GM12864 (cell line): ENCODE data around the gene ZNF385D.

Experiments
- DNase-seq: peaks from one replicate; pipeline ENCODE4 v3.0.0-alpha.2; 2011; ENCODE audit warnings: low read depth
- H3K4me3 ChIP-seq: 2 replicates; pipeline ENCODE4 v1.5.1; 2011; ENCODE audit warnings: mild to moderate bottlenecking, low read depth, low read length, control low read depth
- TF ChIP-seq, protein P1 (sequence below): IDR thresholded peaks from 2 replicates; pipeline ENCODE4 v1.5.1; 2011; ENCODE audit warnings: low read depth, mild to moderate bottlenecking, moderate library complexity, low read length, control low read depth, inconsistent platforms; ENCODE audit errors: missing control alignments

Gene ZNF385D

GRCh38 chr3:21409401-21409800 lies 341.6 kb downstream of the ZNF385D start:
- H3K4me3 ChIP-seq = no peak overlapping the region
- DNase-seq = no peak
- TF ChIP-seq, protein P1, sequence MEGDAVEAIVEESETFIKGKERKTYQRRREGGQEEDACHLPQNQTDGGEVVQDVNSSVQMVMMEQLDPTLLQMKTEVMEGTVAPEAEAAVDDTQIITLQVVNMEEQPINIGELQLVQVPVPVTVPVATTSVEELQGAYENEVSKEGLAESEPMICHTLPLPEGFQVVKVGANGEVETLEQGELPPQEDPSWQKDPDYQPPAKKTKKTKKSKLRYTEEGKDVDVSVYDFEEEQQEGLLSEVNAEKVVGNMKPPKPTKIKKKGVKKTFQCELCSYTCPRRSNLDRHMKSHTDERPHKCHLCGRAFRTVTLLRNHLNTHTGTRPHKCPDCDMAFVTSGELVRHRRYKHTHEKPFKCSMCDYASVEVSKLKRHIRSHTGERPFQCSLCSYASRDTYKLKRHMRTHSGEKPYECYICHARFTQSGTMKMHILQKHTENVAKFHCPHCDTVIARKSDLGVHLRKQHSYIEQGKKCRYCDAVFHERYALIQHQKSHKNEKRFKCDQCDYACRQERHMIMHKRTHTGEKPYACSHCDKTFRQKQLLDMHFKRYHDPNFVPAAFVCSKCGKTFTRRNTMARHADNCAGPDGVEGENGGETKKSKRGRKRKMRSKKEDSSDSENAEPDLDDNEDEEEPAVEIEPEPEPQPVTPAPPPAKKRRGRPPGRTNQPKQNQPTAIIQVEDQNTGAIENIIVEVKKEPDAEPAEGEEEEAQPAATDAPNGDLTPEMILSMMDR = no peak

DNA sequence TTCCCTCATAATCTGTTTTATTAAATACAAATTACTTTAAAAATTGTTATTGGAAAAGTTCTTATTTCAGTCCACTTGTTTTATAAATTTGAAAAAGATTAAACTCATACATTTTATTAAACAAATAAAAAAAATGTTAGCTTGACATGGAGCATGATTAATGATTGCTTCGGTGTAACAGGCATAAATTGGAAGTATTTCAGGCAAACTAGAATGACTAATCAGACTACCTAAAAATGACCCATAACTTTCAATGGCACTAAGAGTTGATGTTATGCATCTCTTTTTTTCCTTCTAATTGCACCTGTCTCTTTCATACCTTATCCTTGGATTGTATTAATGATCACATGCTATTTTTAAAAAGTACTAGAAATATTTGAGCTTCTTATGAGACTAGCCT lies 343.3 kb downstream of the ZNF385D start:
- TF ChIP-seq, protein P1 = no peak
- H3K4me3 ChIP-seq = no peak overlapping the region
- DNase-seq = no peak

GRCh38 chr3:21405671-21406667 lies 345.0 kb downstream of the ZNF385D start:
- no peak overlapping the region for H3K4me3 ChIP-seq
- TF ChIP-seq, protein P1 = no peak
- no peak for DNase-seq

- TF ChIP-seq, protein P1 = no peak
- DNase-seq = no peak
- H3K4me3 ChIP-seq = no peak overlapping the region
Measured at GRCh38 chr3:21398461-21398860, 352.5 kb downstream of the ZNF385D start.

- H3K4me3 ChIP-seq = no peak overlapping the region
- no peak for DNase-seq
- TF ChIP-seq, protein P1 = no peak
Measured at GRCh38 chr3:21393683-21394311, 357.2 kb downstream of the ZNF385D start.

DNA sequence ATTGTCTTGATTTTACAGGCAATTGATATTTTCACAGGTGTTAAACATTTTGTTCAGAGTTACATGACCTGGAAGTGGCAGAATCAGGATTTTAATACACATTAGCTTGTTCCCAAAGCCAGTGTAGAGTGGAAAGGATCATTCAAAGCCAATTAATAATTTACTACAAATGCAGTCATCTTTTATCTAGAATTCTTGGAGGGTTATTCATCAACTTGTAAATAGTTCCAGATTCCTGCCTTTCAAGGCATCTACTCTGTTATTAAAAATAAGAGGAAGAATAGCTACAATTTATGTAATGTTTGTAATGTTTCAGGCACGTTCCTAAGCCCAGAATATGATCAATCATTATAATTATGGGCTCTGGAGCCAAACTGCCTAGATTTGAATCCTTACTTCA lies 358.5 kb downstream of the ZNF385D start:
- no peak for DNase-seq
- TF ChIP-seq, protein P1 = no peak
- no peak overlapping the region for H3K4me3 ChIP-seq
